Brain pericyte (primary cell): ENCODE measurements around the gene EVC2.
"Not testable (repeated sequence)": the region's sequence is repeated elsewhere in the genome, so short reads cannot be mapped to it uniquely, and the experiment has no call there.

Experiments used
- DNase-seq: peaks from one replicate; pipeline ENCODE4 v3.0.0-alpha.2; 2012; ENCODE audit warnings: low read depth, low spot score

The EVC2 gene

GRCh38 chr4:5746829-5747737 lies 38.7 kb upstream of the EVC2 start:
- DNase-seq, result no peak

- DNase-seq, result no peak
These were observed 37.9 kb upstream of the EVC2 start for GRCh38 chr4:5746250-5746649.

GRCh38 chr4:5742968-5743367 lies 34.6 kb upstream of the EVC2 start:
- no peak for DNase-seq

GRCh38 chr4:5742388-5742787 lies 34.0 kb upstream of the EVC2 start:
- DNase-seq, result no peak

GRCh38 chr4:5738061-5738460 lies 29.7 kb upstream of the EVC2 start:
- no peak for DNase-seq

DNA sequence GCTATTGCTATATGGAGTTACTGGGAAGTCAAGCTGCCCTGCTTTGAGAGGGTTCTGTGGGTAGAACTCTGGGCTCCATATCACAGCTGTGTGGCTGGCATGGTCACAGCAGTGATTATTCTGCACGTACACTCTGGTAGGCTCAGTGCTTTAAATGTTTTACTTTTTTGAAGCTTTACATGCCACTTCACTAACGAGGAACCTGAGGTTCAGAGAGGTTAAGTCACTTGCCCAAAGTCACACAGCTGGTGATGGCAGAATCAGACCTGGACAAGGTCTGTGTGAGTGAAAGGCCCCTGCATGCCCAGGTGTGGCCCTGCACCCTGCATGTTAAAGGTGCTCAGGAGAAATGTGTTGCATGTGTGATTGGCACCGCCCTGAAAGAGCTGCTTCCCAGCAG lies 27.1 kb upstream of the EVC2 start:
- DNase-seq, result no peak

DNA sequence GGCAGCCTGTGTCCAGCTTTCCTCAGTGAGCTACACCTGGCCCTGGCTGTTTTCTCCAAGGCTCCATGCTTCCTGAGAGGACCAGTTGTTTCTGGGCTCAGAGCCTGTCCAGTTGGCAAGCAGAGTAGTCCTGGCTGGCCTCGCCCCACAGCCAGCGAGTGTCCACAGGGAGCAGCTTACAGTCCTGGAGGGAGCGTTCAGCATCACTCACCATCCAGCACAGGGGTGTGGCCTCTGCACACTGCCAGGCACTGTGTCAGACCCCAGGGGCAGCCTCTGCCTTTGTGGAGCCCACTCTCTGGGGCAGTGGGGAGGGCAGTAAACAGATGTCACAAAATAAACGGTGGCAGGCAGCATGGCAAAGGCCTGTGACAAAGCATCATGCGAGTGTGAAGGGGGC lies 26.5 kb upstream of the EVC2 start:
- no peak for DNase-seq

DNA sequence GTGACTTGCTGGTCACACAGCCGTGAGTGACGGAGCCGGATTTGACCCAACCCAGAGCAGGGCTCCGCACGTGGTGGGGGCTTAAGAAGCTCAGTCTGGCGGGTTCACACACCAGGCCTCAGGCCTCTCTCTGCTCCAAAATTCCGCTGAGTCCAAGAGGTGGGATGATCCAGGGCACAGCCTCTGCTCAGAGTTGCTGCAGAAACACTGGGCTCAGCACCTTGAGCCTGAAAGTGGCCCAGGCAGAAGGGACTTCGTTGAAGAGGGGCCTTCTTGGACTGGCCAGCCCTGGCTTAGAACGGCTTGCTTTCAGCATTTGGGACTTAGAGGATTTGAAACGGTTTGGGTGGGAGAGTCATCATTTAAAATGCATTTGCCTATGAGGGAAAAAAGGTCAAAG lies 23.8 kb upstream of the EVC2 start:
- DNase-seq, result no peak

GRCh38 chr4:5730993-5731990 lies 22.9 kb upstream of the EVC2 start:
- DNase-seq, result no peak

- DNase-seq, result no peak
These were observed 22.1 kb upstream of the EVC2 start for GRCh38 chr4:5730436-5730835.

DNA sequence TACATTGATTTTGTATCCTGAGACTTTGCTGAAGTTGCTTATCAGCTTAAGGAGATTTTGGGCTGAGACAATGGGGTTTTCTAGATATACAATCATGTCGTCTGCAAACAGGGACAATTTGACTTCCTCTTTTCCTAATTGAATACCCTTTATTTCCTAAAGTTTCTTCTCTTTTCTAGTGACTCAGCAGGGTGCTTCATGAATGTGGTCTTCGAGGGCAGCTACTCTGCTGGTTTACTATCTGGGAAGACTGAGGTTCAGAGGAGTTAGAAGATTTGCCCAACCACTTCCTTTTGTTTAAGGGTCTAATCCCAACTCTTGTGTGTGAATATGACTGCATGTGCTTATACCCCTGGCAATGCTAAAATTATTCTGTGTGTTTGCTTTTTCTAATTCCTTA lies 20.1 kb upstream of the EVC2 start:
- not testable (repeated sequence) for DNase-seq

GRCh38 chr4:5724377-5724776 lies 16.0 kb upstream of the EVC2 start:
- DNase-seq, result no peak

GRCh38 chr4:5722328-5722727 lies 14.0 kb upstream of the EVC2 start:
- DNase-seq, result no peak

DNA sequence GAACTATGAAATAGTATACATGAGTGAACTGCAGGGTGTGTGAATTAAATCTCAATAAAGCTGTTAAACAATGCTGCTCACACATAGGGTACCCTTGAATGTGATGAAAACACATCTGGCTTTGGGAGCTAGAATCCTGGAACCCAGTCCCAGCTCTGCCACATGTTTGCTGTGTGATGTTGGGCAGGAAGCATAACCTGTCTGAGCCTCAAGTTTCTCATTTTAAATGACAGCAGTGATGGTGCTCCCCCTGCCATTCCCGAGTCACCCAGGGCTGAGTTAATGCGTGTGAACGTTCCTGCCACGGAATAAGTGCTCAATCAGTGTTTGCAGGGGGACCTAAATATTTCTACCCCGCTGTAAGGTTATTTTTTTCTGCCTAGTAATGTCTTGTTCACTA lies 13.6 kb upstream of the EVC2 start:
- DNase-seq, result no peak

DNA sequence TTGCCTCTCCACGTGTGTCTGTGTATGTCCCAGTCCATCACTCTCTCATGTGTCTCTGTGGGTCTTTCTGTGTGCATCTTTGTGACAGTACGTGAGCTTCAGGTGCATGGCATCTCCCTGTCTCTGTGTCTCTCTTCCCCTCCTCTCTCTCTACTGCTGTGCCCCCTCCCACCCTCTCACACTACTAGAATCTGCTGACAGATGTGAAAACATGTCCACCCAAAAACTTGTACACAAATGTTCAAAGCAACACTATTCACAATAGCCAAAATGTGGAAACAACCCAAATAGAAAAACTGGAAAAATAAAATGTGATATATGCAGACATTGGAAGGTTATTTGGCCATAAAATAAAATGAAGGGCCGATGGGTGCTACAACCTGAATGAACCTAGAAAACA lies 12.6 kb upstream of the EVC2 start:
- no peak for DNase-seq

DNA sequence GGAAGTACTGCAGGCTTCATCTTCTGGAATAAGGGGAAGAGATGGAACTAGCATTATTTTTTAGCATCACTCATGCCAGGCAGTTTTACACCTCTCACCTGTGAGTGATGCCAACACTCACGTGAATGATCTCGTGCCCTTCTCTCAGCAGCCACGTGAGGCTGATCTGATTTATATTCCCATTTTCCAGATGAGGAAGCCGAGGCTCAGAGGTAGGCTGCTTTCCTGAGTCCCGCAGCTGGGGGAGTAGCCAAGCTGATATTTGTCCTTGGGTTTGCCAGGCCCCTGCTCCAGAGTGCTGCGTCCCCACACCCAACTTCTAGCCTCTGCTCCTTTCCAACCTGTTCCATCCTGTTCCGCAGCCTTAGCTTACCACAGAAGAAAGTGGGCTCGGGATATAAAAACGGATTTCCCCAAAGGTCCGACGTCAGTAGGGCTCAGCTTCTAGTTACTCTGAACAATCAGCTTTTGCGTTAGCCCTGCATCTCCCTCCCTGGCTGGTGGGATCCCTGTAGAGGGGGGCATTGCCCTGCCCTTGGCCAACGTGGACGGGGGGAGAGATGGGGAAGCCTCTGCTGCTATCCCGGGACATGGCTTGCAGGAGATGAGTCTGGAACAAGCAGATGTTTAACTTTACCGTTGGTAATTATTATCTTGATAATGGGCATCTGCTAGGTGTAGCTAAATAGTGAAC lies 11.9 kb upstream of the EVC2 start:
- DNase-seq, result no peak

DNA sequence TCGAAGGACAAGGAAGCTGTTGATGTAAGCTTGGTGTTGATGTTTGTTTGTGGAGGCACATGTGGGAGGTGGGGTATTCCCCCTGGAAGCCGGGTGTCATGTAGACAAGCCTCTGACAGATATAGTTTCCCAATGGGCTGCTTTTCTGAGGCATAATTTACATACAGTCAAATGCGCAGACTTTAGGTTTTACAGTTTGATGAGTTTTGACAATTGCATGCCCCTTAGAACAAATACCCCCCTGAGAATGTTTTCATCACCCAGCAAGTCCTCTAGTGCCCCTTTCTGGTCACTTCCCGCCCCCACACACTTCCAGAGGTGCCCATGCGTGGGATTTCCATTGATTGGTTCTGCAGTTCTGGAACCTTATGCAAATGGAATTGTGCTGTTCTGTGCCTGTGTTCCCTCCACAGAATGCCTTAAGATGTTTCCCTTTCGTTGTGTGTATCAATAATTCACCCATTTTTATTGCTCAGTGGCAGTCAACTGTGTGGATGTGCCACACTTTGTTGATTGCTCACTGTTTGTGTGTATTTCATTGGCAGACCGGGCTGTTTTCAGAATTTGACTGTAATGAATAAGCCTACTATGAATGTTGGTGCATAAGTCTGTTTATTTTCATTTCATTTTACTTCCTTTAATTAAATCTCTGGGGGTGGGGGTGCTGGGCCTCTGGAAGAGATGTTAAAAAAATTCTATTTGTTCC lies 11.1 kb upstream of the EVC2 start:
- no peak for DNase-seq

DNA sequence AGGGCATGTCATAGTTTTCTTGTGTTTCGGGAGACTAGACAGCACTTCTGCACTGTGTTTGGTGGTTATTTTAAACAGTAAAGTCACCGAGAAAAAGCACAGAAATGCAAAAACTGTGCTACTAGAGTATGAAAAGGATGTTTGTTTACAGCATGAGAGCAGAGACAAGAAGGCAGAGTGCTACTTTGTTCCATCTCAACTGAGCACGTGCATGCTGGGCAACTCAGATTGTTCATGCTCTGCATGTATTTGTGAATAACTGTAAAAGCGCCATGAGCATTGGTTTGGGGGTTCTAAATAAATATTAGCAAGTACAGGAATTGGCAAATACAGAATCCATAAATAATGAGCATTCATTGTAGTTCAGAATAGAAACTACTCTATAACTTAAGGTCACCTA lies 10.1 kb upstream of the EVC2 start:
- no peak for DNase-seq

DNA sequence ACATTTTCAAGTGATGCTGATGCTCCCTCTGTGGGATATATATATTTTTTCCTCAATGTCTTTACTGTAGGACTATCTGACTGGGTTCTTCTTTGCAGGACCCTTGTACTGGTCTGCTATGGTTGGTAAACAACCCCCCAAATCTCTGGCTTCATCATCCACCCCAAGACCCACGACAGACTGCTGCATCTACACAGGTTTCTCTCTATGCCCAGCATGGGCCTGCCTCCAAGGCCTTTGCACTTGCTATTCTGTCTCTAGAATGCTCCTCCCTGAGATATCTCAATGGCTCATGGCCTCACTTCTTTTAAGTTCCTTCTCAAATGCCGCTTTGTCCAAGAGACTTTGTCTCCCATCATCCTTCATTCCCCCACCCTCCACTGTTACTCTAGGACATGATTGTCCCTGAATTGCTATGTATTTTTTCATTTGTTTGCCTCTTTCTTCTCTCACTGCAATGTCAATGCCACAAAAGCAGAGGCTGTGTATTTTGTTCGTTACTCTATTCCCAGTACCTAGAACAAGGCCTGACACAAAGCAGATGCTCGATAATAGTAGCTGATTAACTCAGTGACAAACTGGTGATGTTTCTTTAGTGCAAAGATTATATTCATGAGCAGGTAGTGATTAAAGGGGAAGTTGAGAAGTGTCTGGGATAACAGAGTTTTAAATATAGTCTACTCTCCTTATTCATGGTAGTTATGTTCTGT lies 9.2 kb upstream of the EVC2 start:
- DNase-seq, result no peak

DNA sequence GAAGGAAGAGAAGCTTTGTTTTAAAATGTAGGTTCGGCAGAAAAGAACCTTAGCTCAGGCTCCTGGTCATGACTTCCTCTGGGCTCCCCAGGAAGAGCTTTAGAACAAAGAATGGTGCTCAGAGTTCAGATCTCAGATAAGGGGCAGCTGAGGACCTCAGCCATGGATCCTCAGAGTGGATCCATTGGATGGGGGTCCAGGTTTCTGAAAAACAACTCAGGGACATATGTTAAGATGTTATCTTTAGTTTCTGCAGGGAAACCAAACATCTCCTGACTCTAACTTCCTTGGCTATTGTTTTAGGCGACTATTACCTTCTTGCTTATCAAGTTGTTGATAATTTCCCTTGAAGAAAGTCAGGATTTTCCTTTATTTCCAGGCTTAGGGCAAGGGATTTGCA lies 8.0 kb upstream of the EVC2 start:
- DNase-seq, result no peak

DNA sequence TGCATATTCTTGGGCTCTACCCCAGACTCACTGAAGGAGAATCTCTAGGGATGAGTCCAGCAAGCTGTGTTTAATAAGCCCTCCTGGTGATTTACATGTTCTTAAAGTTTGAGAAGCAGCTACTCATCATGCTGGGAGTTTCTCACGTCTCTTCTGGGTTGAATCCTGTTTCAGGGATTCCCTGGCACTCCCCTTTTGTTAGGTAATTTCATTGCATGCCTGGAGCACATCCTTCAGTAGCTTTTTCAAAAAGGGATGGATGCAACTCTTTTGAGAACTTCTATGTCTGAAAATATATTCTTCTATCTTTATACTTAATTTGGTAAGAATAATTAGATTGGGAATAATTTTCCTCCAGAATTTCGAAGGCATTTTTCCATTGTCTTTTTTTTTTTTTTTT lies 7.0 kb upstream of the EVC2 start:
- DNase-seq, result no peak
